Fibroblast of skin of right biceps (primary cell): ENCODE data around the gene ARMH4.

ENCODE experiments used
- DNase-seq: peaks from one replicate; pipeline ENCODE4 v3.0.0-alpha.2; 2013

Gene ARMH4

DNA sequence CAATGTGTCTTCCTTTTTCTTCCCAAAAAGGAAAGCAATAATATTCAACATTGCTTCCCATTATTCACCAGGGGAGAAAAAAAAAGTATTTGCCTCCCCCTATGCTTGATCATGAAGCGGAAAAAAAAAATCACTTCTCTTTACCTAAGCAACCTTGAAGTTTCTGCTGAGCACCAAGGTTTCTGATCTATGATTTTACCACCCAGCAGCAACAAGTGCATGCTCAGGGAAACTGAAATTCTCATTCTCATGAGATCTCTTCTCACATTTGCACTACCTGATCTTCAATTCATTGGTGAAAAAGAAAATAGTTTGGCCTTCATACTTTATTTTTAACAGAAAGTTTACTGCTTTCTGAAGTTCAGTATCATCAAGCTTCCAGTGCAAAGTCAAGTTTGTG, 125.8 kb downstream of the ARMH4 start:
- DNase-seq: no peak

DNA sequence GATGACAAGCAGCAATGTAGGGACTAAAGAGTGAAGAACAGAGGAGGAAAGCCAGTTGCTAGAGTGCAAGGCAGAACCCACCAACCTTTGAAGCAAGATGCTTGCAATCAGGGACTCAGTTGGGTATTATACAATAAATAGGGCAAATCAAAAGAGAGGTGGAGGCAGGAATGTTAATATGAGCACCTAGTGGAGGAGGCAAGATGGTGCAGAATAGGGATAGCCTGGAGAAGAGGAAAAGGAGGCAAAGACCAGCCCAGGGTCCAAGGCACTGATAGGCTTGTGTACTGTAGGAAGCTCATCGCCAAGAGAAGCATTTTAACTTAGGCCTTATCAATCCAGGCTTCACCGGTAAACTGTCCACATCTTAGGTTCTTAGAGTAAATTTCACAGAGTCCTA, 137.2 kb downstream of the ARMH4 start:
- DNase-seq: no peak

DNA sequence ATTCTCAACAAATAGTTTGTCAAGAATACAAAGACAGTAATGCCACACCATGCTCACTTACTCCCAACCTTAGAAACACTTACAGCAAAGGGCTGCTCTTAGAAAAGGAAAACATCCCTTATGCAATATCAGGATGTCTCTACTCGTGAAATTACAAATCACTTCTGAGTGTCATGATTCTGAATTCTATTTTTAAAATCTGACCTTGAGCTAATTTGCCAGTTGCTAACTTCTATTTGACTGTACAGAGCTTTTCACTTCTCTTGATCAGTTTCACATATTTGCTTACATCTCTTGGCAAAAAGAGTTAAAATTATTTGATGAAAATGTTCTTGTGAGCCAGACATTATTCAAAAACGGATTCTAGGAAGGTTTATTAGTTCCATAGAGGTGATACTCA, 149.4 kb downstream of the ARMH4 start:
- DNase-seq: no peak

DNA sequence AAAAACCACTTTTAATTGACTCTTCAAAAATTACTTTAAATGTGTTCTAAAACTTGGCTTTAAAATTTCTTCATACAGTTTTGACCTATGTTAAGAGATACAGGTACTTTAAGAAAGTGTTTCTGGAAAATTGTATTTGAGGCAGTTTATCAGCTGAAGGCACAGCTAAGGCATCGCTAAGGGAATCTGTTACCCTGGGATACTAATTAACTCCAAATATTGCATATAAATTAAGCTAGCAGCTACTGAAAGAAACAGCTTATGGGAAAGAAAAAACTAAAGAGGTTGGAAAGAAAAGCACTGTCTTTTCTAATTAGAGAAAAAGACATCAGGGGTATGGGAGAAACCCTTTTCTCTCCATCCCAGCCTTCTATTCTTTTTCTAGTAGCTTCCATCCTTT, 152.0 kb downstream of the ARMH4 start:
- DNase-seq: no peak

DNA sequence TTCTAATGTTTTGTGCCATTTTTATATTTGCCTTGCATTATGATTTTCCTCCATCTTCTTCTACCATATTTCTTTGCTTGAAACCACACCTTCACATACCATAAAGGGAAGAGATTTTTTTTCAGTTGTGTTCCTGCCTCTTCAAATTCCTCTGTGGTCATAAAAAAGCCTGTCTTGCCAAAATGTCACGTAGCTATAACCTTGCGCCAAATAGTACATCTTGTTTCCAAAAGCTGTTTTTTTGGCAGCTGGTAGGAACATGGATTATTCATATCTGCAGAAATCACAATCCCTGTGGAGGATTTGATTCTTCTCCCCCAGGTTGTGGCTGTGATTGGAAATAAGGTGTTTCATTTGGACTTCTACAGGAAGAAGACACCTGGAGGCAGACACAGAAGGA, 152.5 kb downstream of the ARMH4 start:
- peak; percentile 6 for DNase-seq

DNA sequence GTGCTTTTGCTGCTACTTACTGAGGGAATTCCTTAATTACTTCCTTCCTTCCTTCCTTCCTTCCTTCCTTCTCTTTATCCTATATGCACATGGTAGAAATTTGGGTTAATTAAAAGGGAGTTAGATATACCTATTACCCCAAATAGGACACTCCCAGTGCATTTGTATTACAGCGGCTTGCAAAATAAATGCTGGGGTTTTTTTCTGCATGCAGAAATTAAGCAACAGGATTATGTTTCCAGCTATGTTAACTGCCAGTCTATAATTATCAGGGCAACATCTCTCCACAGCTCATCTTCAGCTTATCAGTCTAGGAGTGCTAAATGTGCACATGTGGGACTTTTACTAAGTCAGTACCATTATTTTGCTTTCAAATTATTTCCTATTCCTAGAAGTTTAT, 153.2 kb downstream of the ARMH4 start:
- no peak for DNase-seq

DNA sequence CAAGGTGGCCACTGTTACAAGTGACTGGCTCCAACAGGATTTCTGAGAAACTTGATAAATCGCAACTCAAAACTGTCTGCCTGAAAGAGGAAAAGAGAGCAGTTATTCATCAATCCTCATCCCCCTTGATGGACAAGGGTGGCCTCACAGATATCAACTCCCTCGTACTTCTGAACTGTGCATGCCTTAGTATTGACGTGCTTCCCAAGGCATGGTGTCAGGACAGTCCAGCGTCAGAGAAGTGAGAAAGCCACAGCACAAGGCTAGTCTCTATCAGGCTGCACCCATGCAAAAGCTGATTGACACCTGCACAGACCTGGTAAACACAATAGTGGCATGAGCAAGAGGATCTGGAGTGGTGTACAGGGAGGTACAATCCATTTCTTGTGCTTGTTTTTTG, 160.7 kb downstream of the ARMH4 start:
- DNase-seq: no peak

DNA sequence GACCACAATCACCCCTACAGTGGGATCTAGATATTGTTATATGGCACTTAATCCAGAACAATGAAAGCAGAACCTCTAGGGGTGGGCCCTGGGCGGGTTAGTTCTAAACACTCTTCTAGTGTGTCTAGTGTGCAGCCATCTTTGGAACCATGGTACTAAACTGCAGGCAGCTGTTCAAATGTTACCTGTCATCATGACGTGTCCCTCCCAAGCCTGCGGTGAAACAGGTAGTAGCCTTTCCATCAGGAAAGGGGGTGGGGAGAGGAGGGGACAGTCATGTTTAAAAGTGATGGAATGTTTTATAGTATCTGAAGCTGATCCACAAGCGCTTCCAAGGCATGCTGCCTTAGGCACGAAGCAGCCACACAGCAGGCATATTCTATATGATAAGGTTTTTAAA, 163.6 kb downstream of the ARMH4 start:
- DNase-seq: no peak

DNA sequence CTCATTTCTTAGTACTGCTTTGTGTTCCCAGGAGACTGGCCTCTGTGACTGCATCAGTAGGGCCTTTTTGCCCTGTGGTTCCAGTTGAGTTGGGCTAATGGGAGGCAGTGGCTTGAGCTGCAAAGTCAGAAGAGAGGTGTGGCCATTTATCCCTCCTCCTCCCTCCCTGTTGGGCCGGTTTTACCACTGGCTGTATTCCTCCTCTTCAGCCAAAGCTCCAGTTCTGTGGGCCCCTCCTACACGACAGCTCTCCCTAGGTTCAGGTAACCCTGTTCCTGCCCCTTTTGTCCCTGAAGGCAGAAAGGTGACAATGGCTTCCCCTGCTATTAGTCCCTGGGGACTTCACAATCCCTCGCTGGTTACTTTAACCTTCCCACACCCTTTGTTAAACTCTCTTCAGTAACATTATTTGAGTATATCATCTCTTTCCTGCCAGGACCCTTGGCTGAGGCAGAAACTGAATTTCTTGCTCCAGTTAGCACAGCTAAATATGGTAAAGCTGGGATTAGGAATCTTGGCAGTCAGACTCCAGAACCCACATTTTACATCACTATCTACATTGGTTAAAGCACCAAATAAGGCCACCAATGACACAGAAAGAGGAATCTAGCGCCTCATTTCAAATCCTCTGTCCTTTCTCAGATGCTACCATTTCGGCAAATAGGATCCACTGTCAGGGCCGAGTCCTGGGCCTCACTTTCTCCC, 164.3 kb downstream of the ARMH4 start:
- peak; percentile 3 for DNase-seq

DNA sequence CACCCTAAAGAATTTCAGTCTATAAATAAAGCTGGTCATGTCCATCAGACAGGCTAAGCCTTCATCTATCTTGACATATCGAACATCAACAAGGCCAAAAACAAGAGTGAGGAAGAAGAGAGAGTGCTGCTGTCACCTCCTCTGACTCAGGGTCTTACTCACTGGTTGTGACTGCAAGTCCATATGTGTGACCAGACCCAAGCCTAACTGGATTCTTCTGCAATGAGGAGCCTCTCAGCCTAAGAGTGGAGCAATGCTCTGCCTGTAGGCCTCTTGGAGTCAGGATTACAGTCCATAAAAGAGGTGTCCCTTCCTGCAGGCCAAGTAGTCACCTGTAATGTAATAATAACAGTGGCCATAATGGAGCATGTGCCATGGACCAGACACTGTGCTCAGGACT, 165.0 kb downstream of the ARMH4 start:
- peak; percentile 44 for DNase-seq

DNA sequence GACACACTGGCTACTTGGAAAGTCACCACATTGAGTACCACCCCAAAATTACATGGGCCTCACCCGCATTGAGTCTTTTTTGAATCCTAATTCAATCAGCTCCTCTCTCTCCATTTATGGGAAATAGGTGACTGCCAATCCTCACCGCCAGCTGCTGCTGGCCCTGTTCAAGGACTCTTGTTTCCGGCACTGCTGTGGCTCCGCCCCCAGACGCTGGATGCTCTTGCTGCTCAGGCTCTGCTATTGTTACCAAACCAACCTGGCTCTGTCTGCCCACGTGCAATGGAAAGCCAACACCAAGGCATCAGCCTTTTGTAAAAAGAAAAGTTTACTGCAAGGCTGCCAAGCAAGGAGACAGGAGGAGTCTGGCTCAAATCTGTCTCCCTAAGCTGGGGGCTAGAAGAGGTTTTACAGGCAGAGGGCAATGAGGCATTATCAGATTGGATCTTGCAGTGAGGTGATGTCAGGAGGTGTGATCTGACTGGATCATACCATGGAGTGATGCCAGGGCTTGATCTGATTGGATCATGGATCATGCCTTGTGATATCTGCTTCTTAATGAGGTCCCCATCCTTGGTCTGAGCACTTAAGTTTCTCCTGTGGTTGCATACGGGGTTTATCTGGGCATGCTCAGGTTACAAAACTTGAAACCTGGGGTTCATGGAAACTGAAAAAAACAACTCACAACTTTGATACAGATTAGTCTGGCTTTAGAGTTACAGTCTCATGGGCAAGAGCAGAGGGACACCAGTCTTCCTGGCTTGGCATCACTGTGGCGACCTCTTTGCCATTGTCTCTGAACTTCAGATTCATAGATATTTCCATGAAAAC, 169.0 kb downstream of the ARMH4 start:
- no peak for DNase-seq

DNA sequence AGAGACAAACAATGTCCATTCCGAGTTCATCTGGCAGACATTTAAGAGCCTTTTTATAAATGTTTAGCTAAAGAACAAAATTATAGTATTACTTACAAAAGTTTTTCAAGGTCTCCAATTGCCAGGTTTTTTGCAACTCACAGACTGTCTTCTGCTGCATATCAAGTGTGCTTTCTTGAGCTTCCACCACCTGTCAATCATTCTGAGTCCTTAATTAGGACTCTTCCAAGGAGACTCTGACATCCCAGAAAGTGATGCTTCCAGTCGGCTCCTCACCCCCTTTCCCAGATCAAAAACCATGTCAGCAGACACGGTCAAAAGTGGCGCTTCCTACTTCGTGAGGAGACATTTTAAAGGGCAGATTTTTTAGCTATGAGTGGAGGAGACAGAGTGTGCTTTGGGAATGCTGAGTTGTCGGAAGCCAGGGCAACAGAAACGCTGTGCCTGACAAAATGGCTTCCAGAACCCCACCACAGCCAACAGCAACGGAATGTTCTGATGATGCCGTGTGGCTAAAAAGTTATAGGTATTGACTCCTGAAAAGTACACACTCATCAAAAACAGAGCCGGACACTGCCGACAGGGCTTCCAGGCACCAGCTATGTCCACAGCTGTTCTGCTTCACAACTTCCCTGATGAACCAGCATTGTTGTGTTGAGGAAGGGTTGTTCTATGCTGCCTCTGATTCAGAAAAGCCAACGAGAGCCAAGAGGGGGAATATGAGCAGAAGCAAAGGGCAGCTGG, 170.0 kb downstream of the ARMH4 start:
- no peak for DNase-seq

DNA sequence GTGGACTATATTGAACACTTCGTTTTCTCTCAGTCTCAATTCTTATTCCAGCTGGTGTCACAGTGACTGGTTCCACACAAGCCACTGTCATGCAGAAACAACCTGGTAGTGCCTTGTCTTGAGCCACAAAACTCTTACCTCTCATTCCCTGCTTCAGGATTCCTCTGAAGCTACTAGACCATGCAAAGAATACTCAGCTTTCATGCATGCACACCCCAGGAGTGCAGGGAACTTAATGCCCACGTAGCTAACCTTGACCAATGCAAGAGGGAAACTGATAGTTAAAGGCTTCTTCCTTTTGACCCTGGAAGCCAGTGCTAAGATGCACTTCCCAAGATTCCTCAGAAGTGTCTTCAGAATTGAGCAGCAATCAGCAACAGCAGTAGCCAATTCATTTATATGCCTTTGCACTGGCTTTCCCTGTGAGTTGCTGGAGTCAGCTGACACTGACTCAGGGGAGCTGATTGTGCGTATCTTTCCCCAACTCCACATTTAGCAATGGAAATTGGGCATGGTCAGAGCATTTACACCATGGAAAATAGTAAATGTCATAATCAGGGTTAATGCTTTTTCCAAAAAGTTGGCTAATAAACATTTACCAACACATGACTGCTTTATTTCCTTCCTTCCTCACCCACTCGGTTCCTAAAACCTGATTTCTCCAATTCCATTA, 172.5 kb downstream of the ARMH4 start:
- no peak for DNase-seq

DNA sequence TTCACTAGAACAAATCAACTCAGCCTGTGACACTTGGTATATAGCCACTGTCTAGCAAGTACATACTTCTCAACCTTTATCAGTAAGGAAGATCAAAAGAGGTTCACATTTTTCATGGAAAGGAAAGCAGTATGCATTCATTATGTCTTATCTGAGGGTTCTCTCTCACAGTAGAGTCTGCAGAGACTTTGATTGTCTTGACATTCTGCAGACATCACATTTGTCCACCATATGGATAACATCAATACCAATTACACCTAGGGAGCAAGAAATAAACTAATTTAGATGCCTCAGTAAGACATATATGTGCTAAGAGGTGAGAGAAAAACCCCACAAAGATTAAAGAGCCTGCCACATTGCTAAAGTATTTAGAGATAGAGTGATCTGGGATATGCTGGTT, 175.3 kb downstream of the ARMH4 start:
- DNase-seq: no peak

DNA sequence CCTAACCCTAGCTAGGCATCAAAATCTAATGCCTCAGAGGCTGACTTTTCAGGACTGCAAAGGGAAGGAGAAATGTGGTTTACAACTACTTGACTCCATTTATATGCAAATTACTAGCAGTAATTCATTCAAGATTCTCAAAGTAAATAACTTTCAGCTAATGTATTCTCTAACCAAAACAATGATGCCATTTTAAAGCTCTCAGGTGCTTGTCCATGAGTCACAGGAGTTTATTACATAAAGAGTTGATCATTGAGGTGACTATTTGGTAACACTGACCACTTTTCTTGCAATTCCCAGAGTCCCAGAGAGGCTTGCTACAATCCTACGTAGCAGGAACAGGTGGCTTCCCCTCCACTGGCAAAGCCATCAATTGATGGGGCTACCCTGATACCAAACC, 177.1 kb downstream of the ARMH4 start:
- DNase-seq: no peak

DNA sequence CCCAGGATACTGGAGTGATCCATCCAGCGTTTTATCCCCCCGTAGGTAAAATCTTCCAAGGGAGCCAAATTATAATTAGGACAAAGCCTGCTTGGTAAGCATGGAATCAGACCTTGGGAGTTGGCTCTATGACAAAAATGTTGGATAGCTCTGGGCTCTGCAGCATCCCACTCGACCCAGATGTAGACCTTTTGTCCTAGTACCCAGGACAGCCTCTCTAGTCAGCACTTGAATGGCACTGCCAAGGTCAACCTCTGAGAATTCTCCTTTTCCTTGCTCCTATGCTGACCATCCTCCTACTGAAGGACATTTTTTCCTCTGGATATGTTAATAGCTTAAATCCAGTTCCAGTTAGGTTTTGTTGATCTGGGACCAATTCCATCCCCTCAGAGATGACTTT, 181.4 kb downstream of the ARMH4 start:
- DNase-seq: no peak

DNA sequence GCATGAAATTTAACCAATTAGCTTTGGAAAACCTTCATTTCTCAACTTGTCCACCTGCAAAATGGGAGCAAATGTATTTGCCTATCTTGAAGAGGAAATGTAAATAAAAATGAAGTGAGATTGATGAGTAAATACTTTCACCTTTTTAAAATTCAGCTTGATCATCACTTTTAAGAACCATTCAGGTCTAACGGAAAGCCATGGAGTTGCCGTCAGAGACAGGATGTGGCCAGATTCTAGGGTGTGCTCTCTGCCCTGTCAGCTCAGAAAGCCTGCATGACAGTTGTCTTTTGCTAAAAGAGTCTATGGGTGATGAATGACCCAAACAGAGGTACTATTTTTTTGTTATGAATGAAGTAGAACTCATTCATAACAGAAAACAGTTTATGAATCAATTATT, 181.8 kb downstream of the ARMH4 start:
- DNase-seq: no peak

DNA sequence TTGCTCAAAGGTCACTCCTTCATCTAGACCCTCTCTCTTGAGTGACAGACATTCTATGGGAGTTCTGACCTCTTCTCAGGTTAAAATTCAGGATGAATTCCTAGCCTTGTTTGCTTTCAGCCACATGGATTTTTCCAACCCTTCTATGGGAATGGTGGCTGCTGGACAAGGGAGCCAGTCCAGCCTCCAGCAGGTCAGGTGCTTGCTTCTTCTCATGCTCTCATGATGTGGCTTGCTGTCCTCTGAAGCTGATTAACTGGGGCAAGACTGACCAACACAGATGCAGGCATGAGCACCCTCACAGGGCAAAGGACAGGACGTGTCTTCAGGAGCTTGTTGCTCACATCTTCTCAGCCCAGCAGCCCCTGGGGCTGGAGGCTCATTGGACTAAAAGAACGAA, 188.9 kb downstream of the ARMH4 start:
- no peak for DNase-seq

DNA sequence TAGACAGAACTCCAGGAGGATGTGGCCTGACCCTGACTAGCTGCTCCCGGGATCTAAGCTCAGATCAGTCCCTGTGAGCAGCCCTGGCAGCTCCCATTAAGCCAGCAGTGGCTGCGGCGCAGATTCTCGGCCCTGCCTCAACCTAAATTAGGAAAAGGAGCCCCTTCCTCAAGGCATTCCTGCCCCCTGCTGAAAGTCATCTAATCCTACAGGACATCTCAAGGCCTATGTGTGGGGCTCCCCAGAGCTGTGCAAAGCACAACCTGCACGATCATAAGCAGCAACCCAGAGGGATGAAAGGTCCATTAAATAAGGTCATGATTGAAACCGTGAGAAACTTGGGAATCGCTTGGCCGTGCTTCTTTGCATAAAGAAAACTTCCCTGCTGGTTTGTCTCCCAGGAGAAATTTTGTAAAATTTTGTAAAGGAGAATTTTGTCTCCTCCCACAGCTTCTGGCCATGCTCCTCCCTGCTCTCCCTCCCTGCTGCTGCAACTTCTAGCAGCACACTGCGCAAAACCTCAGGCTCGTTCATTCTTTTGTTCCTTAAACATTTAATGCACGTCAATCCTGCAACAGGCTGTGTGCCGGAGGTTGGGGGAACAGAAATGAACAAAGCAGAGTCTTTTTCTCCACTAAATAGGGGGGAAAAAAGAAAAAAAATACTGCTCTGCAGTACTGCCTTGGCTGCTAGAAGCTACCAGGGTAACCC, 189.5 kb downstream of the ARMH4 start:
- peak; percentile 4 for DNase-seq

DNA sequence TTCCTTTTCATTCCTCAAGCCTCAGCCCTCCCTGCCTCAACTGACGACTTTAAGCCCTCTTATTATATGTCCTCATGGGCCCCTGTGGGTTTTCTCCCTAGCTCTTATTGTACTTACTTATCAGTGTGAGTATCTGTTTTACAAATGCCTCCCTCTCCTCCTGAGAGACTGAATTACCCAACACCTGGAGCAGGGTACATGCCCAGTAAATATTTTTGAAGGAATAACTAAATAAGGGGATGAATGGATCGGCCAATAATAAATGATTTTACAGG, 190.3 kb downstream of the ARMH4 start:
- DNase-seq: no peak

DNA sequence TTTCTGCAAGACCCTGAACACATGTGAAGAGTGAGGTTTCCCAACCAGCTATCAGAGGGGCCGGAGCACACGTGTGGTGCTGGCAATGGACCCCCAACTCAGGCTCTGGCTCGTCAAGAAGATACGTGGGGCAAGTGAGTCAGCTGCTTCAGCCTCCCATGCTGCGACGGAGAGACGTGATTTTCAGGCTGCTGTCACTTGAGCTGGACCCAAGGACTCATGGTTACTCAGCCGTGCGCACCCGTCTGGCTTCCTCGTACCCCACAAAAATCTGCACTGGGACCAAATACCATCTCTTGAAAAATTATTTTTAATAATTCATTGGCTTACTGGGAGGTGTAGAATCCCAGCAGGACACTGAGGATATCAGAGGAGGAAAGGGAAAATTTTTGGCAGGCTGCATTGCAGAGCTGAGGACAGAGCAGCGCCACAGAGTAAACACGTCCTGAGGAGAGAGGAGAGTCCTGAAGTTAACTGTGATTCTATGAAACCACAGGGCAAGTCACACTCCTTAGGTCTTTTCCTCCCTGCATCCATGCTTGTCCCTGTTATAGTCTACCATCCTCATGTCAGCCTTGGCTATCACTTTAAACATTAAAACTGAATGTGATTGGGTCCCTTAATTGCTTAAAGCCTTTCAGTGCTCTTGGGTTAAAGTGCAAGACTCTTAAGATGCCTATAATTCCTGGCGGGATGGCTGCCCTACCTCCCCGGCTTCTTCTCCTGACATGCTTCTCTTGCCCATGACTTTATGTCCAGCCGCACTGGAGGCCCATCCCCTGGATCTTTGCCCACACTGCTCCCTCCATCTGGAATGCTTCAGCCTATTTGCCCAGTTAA, 190.8 kb downstream of the ARMH4 start:
- DNase-seq: no peak

DNA sequence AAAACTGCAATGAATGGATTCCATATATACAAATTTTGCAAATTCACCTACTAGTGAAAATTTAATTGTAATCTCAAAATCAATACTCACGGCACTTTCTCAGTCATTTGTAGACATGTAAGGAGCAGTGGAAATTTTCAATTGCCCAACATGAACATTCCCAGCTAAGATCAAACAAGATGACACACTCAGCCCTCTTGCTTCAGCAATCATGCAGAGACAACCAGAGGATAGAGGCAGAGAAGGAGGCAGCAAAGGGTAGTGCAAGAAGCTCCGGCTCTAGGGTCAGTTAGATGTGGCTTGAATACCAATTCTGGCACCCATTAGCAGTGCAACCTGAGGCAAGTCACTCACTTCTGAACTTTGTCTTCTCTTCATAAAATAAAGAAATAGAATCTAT, 194.6 kb downstream of the ARMH4 start:
- DNase-seq: peak; percentile 3
